Sigmoid colon (tissue), 7 donors: ENCODE results near the gene PTPRE. TPM values are rescaled to one million over a fixed set of nuclear protein-coding genes. Genes with fewer than 3 reads are reported as not detected.
A peak's percentile ranks its signal among the peaks of the same experiment; 100 is the strongest.

Experiments
- DNase-seq: peaks from one replicate; pipeline ENCODE4 v3.0.0-alpha.2; 2019
- H3K27ac ChIP-seq, 4 donors: fragments of 200-600 bp; sonication (generic); one replicate each; pipeline ENCODE4 v1.5.1; 2016 to 2019; ENCODE audit warnings: mild to moderate bottlenecking in 1 of 4
- H3K27me3 ChIP-seq, 3 donors: fragments of 200-600 bp; sonication (generic); one replicate each; pipeline ENCODE4 v1.5.1; 2019; ENCODE audit warnings: mild to moderate bottlenecking in 1 of 3
- H3K36me3 ChIP-seq, 4 donors: fragments of 200-600 bp; sonication (generic); one replicate each; pipeline ENCODE4 v1.5.1; 2016 to 2019
- H3K4me1 ChIP-seq, 4 donors: fragments of 200-600 bp; sonication (generic); one replicate each; pipeline ENCODE4 v1.5.1; 2017 to 2019
- H3K4me3 ChIP-seq, 4 donors: fragments of 200-600 bp; sonication (generic); one replicate each; pipeline ENCODE4 v1.5.1; 2017 to 2019; ENCODE audit warnings: mild to moderate bottlenecking in 2 of 4, moderate library complexity in 1 of 4
- H3K9me3 ChIP-seq, 4 donors: fragments of 200-600 bp in 3 of 4; sonication (generic) in 3 of 4; one replicate each; pipeline versions ENCODE4 v1.5.1 to v1.6.1; 2013 to 2019
- EP300 ChIP-seq, 4 donors: sonication (generic); formaldehyde crosslinking; IDR thresholded peaks; one replicate each; pipeline ENCODE4 v1.6.1; 2017; ENCODE audit warnings: antibody characterized with exemption in 4 of 4
- POLR2A ChIP-seq, 2 donors: fragments of 450-650 bp; IDR thresholded peaks; one replicate each; pipeline ENCODE4 v1.6.1; 2016; ENCODE audit warnings: antibody characterized with exemption in 2 of 2, mild to moderate bottlenecking in 2 of 2, moderate library complexity in 2 of 2
- POLR2AphosphoS5 ChIP-seq, 4 donors: sonication (generic); formaldehyde crosslinking; IDR thresholded peaks; one replicate each; pipeline ENCODE4 v1.6.1; 2017; ENCODE audit warnings: antibody characterized with exemption in 4 of 4
- WGBS, 2 donors: extraction: QIAGEN DNeasy Blood & Tissue Kit; methylation state at CpG; one replicate each; pipeline ENCODE4 v1.1.7; 2013; 5-methylcytosine and 5-hydroxymethylcytosine counted together
- intact Hi-C: fragments of 100-400 bp; cut with DNase I; formaldehyde crosslinking; loops from one replicate; pipeline ENCODE4 v1.15.1; 2023
- polyA plus RNA-seq, 3 donors: library from polyadenylated mRNA; stranded (reverse); fragments of 200-250 nt; gene quantifications; one replicate each; pipeline ENCODE4 v1.2.3, GENCODE V29; 2013
- total RNA-seq, 4 donors: library from RNA; depleted of rRNA; stranded (reverse); fragments of >200 nt; gene quantifications; one replicate each; pipeline ENCODE4 v1.1.0, GENCODE V29; 2016
- TF ChIP-seq, protein P1 (sequence below), 4 experiments: fragments of 450-650 bp in 3 of 4; fragments of 200-600 bp in 1 of 4; IDR thresholded peaks; one replicate each; pipeline ENCODE4 v1.5.1; 2016 to 2019; ENCODE audit warnings: antibody characterized with exemption in 4 of 4, mild to moderate bottlenecking in 3 of 4, moderate library complexity in 2 of 4
- donor health status: healthy with polysubstance abuse.
- donor health status: Bipolar disorder and iron deficiency.
- donor health status: healthy.

The PTPRE gene
- total and polyA plus RNA-seq, 7 donors = 4.2 to 17.9 (median 11.9) TPM

- Histone ChIP-seq H3K9me3 (no peaks in the 10 kb centered on the region), H3K4me3 (no peak overlapping the region), H3K36me3 (no peaks in the 10 kb centered on the region), H3K4me1 (no peaks in the 10 kb centered on the region), H3K27ac (no peak overlapping the region), H3K27me3 (no peaks in the 10 kb centered on the region)
- no peak for TF ChIP-seq POLR2A (IDR thresholded peaks at IDR 0.05)
- TF ChIP-seq, protein P1, sequence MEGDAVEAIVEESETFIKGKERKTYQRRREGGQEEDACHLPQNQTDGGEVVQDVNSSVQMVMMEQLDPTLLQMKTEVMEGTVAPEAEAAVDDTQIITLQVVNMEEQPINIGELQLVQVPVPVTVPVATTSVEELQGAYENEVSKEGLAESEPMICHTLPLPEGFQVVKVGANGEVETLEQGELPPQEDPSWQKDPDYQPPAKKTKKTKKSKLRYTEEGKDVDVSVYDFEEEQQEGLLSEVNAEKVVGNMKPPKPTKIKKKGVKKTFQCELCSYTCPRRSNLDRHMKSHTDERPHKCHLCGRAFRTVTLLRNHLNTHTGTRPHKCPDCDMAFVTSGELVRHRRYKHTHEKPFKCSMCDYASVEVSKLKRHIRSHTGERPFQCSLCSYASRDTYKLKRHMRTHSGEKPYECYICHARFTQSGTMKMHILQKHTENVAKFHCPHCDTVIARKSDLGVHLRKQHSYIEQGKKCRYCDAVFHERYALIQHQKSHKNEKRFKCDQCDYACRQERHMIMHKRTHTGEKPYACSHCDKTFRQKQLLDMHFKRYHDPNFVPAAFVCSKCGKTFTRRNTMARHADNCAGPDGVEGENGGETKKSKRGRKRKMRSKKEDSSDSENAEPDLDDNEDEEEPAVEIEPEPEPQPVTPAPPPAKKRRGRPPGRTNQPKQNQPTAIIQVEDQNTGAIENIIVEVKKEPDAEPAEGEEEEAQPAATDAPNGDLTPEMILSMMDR (IDR thresholded peaks at IDR 0.05) = no peak
- TF ChIP-seq POLR2AphosphoS5 (IDR thresholded peaks at IDR 0.05) = no peak
- TF ChIP-seq EP300 (IDR thresholded peaks at IDR 0.05) = no peak
- 94 to 95% methylated on average over 8 of the region's 8 CpGs for WGBS, 2 donors
- intact Hi-C loops = no loop called here
- DNase-seq = peak; percentile 37
Measured at GRCh38 chr10:128040681-128041080, 133.8 kb downstream of the PTPRE start.

GRCh38 chr10:128042131-128042610 lies 135.3 kb downstream of the PTPRE start:
- Histone ChIP-seq H3K27me3 (no peaks in the 10 kb centered on the region), H3K36me3 (no peaks in the 10 kb centered on the region), H3K9me3 (no peaks in the 10 kb centered on the region), H3K4me1 (peaks cover 0 to 7% (median 0%) of the 10 kb centered on the region in 4 donors), H3K4me3 (no peak overlapping the region), H3K27ac (no peak overlapping the region)
- intact Hi-C loops = no loop called here
- WGBS, 2 donors = 88 to 93% methylated on average over 17 of the region's 17 CpGs
- TF ChIP-seq EP300 (IDR thresholded peaks at IDR 0.05) (no peak), POLR2AphosphoS5 (IDR thresholded peaks at IDR 0.05) (no peak), POLR2A (IDR thresholded peaks at IDR 0.05) (no peak)
- TF ChIP-seq, protein P1 (IDR thresholded peaks at IDR 0.05) = no peak
- peak; percentile 36 for DNase-seq

GRCh38 chr10:128043259-128044045 lies 136.5 kb downstream of the PTPRE start:
- intact Hi-C loops = no loop called here
- DNase-seq = peak; percentile 60

GRCh38 chr10:128044186-128044585 lies 137.3 kb downstream of the PTPRE start:
- Histone ChIP-seq H3K36me3 (no peaks in the 10 kb centered on the region), H3K27ac (no peak overlapping the region), H3K9me3 (no peaks in the 10 kb centered on the region), H3K4me3 (no peak overlapping the region), H3K4me1 (peaks cover 0 to 15% (median 0%) of the 10 kb centered on the region in 4 donors), H3K27me3 (no peaks in the 10 kb centered on the region)
- no peak for TF ChIP-seq POLR2AphosphoS5 (IDR thresholded peaks at IDR 0.05)
- TF ChIP-seq EP300 (IDR thresholded peaks at IDR 0.05) = no peak
- TF ChIP-seq POLR2A (IDR thresholded peaks at IDR 0.05) = no peak
- TF ChIP-seq, protein P1 (IDR thresholded peaks at IDR 0.05) = no peak
- peak; percentile 46 for DNase-seq
- intact Hi-C loops = no loop called here
- 95 to 98% methylated on average over 3 of the region's 3 CpGs for WGBS, 2 donors

More at GRCh38 chr10:128043259-128044045, 136.5 kb downstream of the PTPRE start:
- 83 to 85% methylated on average over 18 of the region's 18 CpGs for WGBS, 2 donors
- no peak for TF ChIP-seq EP300 (IDR thresholded peaks at IDR 0.05)
- TF ChIP-seq POLR2A (IDR thresholded peaks at IDR 0.05) = no peak
- TF ChIP-seq, protein P1 (IDR thresholded peaks at IDR 0.05) = no peak
- TF ChIP-seq POLR2AphosphoS5 (IDR thresholded peaks at IDR 0.05) = no peak
- Histone ChIP-seq H3K4me3 (no peak overlapping the region), H3K36me3 (no peaks in the 10 kb centered on the region), H3K27me3 (no peaks in the 10 kb centered on the region), H3K27ac (no peak overlapping the region), H3K9me3 (no peaks in the 10 kb centered on the region), H3K4me1 (peaks cover 0 to 15% (median 0%) of the 10 kb centered on the region in 4 donors)
